Ishikawa (cell line): ENCODE data around the gene PDE6A.

Experiments
- CEBPB ChIP-seq: IDR thresholded peaks from 2 replicates; pipeline ENCODE4 v1.6.1; 2012
- CREB1 ChIP-seq: IDR thresholded peaks from 2 replicates; pipeline ENCODE4 v1.6.1; 2012; ENCODE audit warnings: low read depth
- EP300 ChIP-seq: IDR thresholded peaks from 2 replicates; pipeline ENCODE4 v1.6.1; 2012; ENCODE audit warnings: borderline replicate concordance
- FOXM1 ChIP-seq: IDR thresholded peaks from 2 replicates; pipeline ENCODE4 v1.6.1; 2012; ENCODE audit warnings: low read depth, borderline replicate concordance
- RAD21 ChIP-seq: IDR thresholded peaks from 2 replicates; pipeline ENCODE4 v1.6.1; 2012; ENCODE audit warnings: low read depth
- TEAD4 ChIP-seq: IDR thresholded peaks from 2 replicates; pipeline ENCODE4 v1.6.1; 2012
- TF ChIP-seq, protein P1 (sequence below): IDR thresholded peaks from 2 replicates; pipeline ENCODE4 v1.6.1; 2012
- TF ChIP-seq, protein P2 (sequence below): IDR thresholded peaks from 2 replicates; pipeline ENCODE4 v1.6.1; 2012
- TF ChIP-seq, protein P3 (sequence below): IDR thresholded peaks from 2 replicates; pipeline ENCODE4 v1.6.1; 2012; ENCODE audit warnings: low read depth, mild to moderate bottlenecking

DNA sequence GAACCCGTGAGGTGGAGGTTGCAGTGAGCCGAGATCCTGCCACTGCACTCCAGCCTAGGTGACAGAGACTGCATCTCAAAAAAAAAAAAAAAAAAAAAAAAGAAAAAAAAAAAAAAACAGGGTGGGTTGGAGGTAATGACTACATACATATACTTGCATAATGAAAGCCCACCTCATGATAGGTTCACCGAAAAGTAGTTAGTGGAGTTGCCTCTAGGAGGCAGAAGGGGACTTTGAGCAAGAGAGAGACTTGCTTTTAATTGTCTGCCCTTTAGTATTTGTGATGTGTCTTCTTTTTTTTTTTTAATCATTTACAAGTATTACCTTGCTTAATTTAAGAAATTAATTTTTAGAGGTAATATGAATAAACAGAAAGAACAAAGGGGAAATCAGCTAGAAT is 114.6 kb downstream of the PDE6A start:
- TF ChIP-seq CEBPB (no peak), RAD21 (peak; percentile 32; the same call in 1 of the 2 replicates), TEAD4 (no peak), EP300 (no peak), CREB1 (no peak), FOXM1 (no peak)
- TF ChIP-seq, protein P1, sequence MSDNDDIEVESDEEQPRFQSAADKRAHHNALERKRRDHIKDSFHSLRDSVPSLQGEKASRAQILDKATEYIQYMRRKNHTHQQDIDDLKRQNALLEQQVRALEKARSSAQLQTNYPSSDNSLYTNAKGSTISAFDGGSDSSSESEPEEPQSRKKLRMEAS = no peak
- TF ChIP-seq, protein P2, sequence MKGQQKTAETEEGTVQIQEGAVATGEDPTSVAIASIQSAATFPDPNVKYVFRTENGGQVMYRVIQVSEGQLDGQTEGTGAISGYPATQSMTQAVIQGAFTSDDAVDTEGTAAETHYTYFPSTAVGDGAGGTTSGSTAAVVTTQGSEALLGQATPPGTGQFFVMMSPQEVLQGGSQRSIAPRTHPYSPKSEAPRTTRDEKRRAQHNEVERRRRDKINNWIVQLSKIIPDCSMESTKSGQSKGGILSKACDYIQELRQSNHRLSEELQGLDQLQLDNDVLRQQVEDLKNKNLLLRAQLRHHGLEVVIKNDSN = no peak
- TF ChIP-seq, protein P3, sequence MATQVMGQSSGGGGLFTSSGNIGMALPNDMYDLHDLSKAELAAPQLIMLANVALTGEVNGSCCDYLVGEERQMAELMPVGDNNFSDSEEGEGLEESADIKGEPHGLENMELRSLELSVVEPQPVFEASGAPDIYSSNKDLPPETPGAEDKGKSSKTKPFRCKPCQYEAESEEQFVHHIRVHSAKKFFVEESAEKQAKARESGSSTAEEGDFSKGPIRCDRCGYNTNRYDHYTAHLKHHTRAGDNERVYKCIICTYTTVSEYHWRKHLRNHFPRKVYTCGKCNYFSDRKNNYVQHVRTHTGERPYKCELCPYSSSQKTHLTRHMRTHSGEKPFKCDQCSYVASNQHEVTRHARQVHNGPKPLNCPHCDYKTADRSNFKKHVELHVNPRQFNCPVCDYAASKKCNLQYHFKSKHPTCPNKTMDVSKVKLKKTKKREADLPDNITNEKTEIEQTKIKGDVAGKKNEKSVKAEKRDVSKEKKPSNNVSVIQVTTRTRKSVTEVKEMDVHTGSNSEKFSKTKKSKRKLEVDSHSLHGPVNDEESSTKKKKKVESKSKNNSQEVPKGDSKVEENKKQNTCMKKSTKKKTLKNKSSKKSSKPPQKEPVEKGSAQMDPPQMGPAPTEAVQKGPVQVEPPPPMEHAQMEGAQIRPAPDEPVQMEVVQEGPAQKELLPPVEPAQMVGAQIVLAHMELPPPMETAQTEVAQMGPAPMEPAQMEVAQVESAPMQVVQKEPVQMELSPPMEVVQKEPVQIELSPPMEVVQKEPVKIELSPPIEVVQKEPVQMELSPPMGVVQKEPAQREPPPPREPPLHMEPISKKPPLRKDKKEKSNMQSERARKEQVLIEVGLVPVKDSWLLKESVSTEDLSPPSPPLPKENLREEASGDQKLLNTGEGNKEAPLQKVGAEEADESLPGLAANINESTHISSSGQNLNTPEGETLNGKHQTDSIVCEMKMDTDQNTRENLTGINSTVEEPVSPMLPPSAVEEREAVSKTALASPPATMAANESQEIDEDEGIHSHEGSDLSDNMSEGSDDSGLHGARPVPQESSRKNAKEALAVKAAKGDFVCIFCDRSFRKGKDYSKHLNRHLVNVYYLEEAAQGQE = no peak
